SHP77 treated with DMSO at 0.1 percent for 48 hours (cell line): Measurements from ENCODE around the gene SH3RF1.

Experiments used
- DNase-seq: peaks from one replicate; lab custom pipeline; 2025; lab: John Stamatoyannopoulos, UW

The SH3RF1 gene

GRCh38 chr4:169251291-169252235 is 19.2 kb downstream of the SH3RF1 start:
- no peak for DNase-seq

- DNase-seq = no peak
These were observed 20.0 kb downstream of the SH3RF1 start for GRCh38 chr4:169250796-169251195.

- DNase-seq = no peak
These were observed 20.8 kb downstream of the SH3RF1 start for GRCh38 chr4:169249999-169250398.

GRCh38 chr4:169249214-169249973 is 21.4 kb downstream of the SH3RF1 start:
- DNase-seq = no peak

DNA sequence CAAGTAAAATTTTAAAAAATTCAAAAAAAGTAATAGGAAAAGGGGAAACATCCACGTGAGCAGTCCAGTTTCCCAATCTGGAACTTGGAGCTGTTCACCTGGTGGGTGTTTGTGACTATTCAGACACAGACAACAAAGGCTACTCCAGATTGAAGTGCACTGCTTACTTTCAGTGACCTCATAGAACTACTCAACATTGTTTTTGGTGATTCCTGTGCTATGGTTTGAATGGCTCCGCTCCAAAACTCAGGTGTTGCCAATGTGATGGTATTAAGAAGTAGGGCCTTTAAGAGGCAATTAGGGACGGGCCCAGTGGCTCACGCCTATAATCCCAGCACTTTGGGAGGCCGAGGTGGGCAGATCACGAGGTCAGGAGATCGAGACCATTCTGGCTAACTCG is 22.1 kb downstream of the SH3RF1 start:
- no peak for DNase-seq

DNA sequence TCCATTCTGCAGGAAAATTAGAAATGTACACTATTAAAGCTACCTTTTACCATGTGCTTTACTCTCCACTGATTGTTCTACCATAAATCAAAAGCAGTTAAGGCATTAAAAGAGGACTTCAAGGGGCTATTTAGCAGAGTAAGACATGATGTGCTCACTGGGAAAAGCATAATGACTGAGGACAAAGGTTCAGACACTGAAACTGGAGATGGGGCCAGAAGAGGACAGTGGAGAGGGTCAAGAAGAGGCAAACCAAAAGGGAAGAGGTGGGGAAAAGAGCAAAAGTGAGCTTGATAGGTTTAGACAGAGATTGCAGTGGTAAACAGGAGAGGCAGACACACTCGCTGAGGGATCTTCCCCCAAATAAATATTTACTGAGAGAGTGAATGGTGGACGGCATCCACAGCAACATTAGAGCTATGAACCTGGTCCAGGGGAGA is 23.8 kb downstream of the SH3RF1 start:
- no peak for DNase-seq

DNA sequence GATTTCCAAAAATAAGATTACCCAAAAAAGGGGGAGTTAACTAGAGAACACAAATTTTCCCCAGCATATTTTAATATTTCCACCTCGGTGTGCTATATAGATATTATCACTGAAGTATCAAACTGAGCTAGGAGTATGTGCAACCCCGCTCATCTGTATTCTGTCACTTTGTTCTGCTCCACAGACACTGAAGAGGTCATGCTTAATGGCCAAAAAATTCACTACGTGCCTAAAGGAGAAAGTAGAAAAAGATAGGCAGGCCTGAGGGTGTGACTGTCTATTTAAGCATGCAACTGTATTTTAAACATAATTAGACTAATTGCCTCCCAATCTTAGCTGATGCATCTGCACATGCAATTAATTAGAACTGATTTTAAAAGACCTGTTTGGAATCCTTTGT is 24.5 kb downstream of the SH3RF1 start:
- DNase-seq = no peak

DNA sequence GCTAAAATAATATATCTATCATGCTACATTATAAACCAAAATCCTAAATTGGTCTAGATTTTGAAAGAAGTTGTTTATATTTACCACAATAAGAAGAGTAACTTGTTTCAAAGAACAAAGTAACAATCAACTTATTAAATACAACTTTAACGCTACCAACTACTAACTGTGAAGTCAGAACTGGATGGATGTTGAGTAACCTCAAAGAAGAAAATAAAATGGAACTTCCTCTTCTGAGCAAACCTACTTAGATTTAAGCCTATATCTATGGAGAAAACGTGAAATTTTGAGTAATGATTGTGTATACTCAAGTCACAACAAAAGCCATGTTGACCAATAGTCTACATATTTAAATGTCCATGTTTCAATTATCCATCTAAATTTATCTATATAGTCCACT is 25.7 kb downstream of the SH3RF1 start:
- no peak for DNase-seq

DNA sequence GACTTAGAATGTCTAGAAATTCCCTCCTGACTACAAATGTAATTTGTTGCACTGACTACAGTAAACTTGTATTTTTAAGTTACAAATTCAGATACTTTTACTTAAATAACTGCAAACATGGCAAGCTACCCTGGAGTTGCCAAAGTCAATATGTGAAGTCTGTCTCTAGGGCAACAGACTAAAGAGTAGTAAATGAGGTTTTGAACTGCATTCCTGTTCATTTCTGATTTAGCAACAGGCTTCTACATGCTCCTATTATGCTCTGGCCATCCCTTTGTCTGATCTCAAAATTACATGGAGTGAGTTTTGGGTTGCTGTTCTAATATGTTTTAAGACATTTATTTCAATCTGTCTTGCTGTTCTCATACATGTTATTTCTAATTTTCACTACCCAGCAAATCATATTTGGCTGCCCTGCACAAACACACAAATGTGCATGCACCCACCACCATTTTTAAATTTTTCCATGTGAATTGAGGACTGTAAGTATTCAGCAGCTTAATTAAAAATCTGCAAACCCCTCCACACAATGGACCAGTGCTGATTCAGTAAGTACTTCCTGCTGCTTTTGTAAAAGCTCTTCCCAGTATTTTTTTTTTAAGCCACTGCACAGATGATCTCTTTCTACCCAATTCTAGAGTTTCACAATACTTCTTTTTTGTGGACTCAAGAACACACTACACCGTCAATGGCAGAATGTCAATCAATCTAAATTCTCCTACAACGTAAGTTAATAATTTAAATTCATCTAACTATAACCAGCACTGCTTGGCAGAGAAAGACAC is 26.7 kb downstream of the SH3RF1 start:
- DNase-seq = no peak

DNA sequence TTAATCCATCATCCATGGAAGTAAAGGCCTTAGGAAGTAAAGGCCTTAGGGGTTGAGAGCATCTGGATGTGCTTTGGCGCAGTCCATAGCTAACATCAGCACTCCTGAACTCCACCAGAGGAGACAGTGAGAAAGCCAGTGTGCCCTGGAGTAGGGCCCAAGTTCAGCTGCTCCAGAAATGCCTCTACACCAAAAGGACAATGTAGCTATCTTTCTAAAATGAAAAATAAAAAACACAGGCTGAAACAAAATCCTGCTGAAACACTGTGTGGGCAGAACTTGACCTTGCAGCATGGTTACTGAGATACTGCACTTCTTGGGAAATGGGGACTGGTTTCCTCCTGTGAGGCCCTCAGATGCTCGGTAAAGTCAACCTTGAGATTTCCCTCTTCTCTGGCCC is 29.3 kb downstream of the SH3RF1 start:
- DNase-seq = no peak

DNA sequence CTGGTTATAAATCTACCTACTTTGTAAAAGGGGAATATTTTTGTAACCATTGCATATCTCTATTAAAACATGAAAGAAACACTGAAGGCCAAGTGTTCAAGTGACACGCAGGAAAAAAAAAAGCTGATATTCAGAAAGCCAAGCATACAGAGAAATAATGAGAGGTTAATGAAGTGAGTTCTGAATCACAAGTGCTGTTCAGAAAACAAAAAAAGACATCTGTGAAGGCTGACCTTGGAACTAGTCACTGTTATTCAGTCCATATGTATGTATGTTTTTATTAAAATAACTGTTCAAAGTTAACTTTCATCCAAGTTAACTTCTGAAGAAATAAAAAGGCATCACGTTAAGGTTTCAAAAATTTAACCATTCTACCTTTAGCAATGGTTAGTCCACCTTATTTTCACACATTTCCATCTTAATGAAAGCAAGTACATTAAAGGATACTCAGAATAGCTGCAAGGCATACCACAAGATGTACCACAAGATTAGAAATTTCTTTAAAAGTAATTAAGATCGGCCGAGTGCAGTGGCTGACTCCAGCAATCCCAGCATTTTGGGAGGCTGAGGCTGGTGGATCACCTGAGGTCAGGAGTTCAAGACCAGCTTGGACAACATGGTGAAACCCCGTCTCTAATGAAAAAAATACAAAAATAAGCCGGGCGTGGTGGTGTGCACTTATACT is 31.4 kb downstream of the SH3RF1 start:
- DNase-seq = no peak

- no peak for DNase-seq
These were observed 32.3 kb downstream of the SH3RF1 start for GRCh38 chr4:169238445-169238844.

DNA sequence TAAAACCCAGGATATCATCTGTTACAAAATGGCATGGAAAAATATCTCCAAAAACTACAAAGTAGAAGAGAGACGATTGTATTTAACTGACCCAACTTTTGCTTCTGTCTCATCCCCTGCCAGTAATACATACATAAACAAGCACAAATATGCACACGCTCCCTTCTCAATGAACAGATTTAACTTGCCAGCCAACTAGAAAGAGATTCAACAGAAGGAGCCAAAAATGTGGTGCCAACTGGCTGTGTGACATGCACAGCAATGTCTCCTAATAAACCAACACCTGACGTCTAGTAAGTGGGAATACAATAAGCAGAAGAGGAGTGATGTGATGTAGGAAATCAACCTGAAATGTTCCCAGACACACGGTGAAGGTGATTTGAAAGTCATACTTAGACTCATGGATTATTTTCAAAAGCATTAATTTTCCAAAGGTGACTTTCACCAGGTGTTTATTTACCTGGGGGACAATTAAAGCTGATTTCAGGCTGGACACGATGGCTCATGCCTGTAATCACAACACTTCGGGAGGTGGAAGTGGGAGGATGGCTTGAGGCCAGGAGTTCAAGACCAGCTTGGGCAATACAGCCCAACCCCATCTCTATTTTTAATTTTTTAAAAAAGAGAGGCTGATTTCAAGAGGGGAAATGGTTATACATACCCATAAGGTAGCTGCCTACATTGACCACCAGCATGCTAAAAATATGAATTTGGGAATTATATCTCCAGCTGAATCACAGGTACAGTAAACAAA is 33.7 kb downstream of the SH3RF1 start:
- DNase-seq = no peak

DNA sequence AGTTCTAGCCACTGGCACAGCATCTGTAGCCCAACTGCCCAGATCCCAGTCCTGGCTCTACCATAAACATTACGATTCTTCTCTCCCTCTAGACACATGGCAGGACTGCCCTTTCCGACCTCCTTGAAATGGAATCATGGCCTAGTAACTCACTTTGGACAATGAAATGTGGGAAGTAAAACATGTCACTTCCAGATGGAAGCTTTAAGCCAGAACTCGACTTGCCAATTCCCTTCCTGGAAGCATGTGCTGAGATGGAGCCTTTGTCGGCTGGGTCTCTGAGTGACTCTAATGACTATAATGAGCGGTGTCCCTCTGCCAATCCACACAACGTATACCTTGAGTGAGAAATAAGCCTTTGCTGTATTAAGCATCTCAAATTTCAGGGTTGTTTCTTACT is 34.7 kb downstream of the SH3RF1 start:
- DNase-seq = no peak

DNA sequence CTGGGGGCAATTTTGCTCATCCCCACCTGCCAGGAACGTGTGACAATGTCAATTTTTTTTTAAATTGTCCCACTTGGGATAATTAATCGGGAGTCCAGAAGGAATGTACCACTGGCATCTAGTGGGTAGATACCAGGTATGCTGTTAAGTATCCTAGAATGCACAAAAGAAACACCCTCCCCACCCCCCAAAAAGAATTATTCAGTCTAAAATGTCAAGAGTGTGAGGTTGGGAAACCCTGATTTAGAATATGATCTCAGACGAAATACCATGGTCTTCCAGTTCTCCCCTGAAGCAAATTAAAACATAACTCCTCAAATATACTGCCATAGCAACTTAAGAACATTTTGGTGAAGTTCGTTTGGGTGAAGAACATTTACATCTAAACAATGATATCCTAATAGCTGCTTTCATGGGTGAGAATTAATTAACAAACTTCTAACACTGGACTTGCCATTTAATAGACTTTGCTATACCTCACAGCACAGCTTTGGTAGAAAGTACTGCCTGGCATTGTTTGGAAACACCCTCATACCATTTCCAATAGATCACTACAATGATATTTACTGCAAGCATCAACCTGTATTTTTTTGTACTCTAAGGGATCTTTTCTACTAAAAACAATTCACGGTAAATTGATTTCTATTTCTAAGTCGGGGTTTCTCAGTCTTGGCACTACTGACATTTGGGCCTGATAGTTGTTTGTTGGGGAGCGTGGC is 36.5 kb downstream of the SH3RF1 start:
- no peak for DNase-seq

- no peak for DNase-seq
These were observed 37.1 kb downstream of the SH3RF1 start for GRCh38 chr4:169233691-169234090.

DNA sequence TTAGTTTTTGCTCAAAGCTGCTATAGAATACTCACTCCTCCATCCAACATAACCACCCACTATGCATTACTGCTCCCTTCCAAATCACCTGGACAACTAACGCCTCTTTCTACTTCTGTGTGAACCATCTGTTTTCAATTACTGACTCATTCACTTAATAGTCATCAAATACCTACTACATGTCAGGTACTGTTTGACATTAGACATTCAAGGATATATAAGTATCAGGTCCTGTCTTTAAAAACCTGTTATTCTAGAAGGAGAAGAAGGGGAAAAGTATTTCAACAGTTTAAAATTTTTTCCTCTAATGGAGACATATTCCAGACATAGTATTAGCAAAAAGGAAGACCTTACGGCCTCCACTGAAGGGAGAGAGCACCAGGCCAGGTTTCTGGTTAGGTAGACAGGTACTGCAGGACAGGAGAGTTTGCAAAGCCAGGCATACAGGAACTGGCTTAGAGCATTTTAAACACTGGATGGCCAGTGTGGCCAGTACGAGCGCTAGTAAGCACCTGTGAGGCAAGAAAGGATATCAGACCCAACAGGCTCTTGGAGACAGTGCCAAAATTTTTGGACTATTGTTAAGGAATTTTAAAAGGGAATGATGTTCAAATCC is 39.0 kb downstream of the SH3RF1 start:
- no peak for DNase-seq

GRCh38 chr4:169229571-169230028 is 41.2 kb downstream of the SH3RF1 start:
- no peak for DNase-seq

GRCh38 chr4:169228076-169228475 is 42.7 kb downstream of the SH3RF1 start:
- no peak for DNase-seq

- DNase-seq = no peak
These were observed 44.2 kb downstream of the SH3RF1 start for GRCh38 chr4:169226565-169226964.
